Measurements from ENCODE around the gene SLC6A15. TPM values are rescaled to one million over a fixed set of nuclear protein-coding genes. Genes with fewer than 3 reads are reported as not detected.

SLC6A15 gene
- 16.8 and 17.6 TPM in 2 replicates for total RNA-seq

DNA sequence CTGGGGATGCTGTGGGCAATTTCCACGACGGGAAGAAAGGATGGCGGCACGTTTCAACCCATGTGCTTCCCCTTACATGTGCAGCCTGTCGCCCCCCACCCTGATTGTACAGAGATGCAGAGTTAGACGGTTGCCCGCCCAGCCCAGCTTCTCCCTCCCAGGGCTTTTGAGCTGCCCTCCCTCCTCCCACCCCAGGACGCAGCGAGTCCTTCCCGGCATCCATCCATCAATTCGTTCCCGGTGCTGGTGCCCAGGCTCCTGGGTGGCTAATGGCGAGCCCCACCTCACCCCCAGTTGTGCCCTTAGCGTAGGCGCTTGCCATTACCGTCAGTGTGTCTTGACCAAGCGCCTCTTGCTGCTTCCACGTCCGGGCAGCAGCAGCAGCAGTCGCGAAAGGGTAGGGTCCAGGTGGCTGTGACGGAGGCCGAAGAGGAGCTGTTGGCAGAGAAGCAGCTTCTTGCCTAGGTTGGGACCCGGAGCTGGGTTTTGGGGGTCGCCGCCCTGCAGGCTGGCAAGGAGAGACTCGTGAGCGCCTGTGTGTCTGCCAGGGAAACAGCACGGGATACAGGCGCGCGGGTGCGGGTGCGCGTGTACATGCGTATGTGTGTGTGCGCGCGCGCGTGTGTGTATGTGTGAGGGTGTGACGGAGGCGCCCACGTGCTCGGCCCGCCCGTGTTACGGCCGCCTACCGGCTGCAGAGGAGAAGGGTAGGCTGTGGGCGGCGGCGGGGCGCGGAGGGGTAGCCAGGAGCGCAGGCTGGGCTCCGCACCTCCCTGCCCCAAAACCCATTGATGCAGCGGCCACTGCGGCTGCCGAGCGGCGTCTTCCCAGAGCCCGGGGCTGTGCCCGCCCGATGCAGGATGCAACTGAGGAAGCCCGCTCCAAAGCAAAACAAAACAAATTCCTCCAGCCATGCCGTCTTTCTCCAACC is at the start of gene SLC6A15:
TSS of gene SLC6A15 (minus strand) at position 602 of the 931 bp plus-strand sequence. CDS start 20,679 bp downstream, outside the sequence.

Other genes with a start within 250 kb of the SLC6A15 start
- not detected in 2 replicates for gene TSPAN19, start 123.5 kb upstream of the SLC6A15 start, total RNA-seq
- 0.14 and 0.28 TPM in 2 replicates for gene LRRIQ1, start 123.6 kb upstream of the SLC6A15 start, total RNA-seq